GM10266 (cell line): ENCODE results near the gene CCDC107.

Experiments used
- DNase-seq: peaks from one replicate; pipeline ENCODE4 v3.0.0; 2012; ENCODE audit errors: extremely low spot score
- CTCF ChIP-seq: IDR thresholded peaks from 2 replicates; pipeline ENCODE4 v1.5.1; 2012; ENCODE audit warnings: mild to moderate bottlenecking, low read depth; ENCODE audit not compliant: control insufficient read depth, insufficient read depth; ENCODE audit errors: missing control alignments

Gene CCDC107

GRCh38 chr9:35659340-35659739 is 1.2 kb downstream of the CCDC107 start:
- TF ChIP-seq CTCF, result no peak
- no peak for DNase-seq

- peak; percentile 35 for TF ChIP-seq CTCF
These were observed 2.9 kb downstream of the CCDC107 start for GRCh38 chr9:35660966-35661415.

GRCh38 chr9:35661756-35662350 is 3.8 kb downstream of the CCDC107 start:
- TF ChIP-seq CTCF, result no peak
- no peak for DNase-seq

More at GRCh38 chr9:35660966-35661415, 2.9 kb downstream of the CCDC107 start:
- no peak for DNase-seq

DNA sequence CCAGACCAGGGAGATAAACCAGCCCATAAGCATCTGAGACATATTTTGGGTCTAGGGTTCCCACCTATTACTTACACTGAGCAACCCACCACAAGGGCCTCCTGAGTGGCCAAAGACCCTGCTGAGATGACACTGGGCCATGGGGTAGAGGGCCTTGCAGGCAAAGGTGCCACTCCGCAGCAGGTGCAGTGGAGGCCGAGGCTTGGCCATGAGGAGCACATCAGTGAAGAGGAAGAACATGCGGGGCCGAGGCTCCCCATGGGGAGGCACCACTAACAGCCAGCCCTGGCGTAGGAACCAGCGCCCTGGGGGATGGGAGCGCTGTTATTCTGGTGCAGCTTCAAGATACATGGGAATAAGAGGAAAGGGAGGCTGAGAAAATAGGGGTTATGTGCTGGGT is 4.3 kb downstream of the CCDC107 start:
- DNase-seq, result no peak
- TF ChIP-seq CTCF, result no peak

DNA sequence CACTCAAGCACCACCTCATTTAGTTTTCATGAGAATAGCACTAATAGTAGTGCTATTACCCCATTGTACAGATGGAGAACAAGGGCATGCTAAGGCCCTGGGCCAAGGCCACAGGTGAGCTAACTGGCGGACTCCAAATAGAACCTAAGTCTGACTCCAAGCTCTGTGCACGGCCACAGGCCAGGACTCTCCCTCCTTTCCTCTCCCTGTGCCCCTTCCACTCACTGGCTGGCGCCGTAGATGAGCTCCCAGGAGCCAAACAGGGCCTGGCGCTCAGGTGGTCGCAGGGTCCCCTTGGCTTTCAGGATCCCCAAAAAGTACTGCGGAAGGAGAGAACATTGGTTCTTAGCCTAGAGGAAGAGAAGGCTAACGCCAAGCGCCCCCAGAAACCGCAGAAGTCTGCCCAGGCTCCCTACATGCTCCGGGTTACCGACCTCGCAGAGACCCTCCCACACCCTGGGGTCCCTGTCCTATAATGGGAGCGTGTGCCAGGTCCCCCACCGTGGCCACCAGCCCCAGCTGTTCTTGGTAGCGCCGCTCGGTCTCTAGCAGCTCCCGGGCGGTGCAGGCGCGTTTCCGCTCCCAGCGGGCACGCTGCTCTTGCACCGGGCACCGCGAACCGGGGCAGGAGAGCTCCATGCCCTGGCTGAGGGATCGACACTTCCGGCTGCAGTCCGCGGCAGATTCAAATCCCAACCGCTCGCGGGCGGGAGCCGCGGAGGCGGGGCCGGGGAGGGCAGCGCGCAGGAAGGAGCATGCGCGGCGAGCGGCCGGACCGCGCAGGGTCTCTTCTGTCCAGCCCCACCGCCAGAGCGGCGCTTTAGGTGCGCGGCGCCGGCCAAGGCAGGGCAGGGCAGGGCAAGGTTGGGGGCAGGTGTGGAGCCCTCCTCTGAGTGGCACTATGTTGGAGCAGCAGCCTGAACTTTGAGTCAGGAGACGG is 6.7 kb downstream of the CCDC107 start, which contains the start of gene ARHGEF39:
TSS of gene ARHGEF39 (minus strand) at position 665 of the 940 bp plus-strand sequence. CDS start at position 639, 26 bp downstream.
- DNase-seq, result peak; percentile 93
- peak; percentile 64 for TF ChIP-seq CTCF

GRCh38 chr9:35665471-35665818 is 7.4 kb downstream of the CCDC107 start:
- no peak for DNase-seq
- no peak for TF ChIP-seq CTCF

GRCh38 chr9:35666045-35666444 is 8.0 kb downstream of the CCDC107 start:
- no peak for TF ChIP-seq CTCF
- DNase-seq, result no peak
